Stomach smooth muscle (tissue), 2 donors: ENCODE measurements around the gene RD3L.

Experiments used
- H3K27ac ChIP-seq: one replicate; pipeline ENCODE4 v1.7.0; 2013; ENCODE audit warnings: mild to moderate bottlenecking, low read length, inconsistent platforms
- H3K27me3 ChIP-seq, 2 donors: one replicate each; pipeline ENCODE4 v1.7.0; 2013; ENCODE audit warnings: low read length in 2 of 2; ENCODE audit not compliant: insufficient read depth in 2 of 2, control insufficient read depth in 1 of 2
- H3K36me3 ChIP-seq, 2 donors: one replicate each; pipeline ENCODE4 v1.7.0; 2013; ENCODE audit warnings: low read length in 2 of 2; ENCODE audit not compliant: control insufficient read depth in 2 of 2, insufficient read depth in 2 of 2
- H3K4me1 ChIP-seq: one replicate; pipeline ENCODE4 v1.7.0; 2013; ENCODE audit warnings: low read length; ENCODE audit not compliant: control insufficient read depth, insufficient read depth
- H3K4me3 ChIP-seq, 2 donors: one replicate each; pipeline ENCODE4 v1.7.0; 2013; ENCODE audit warnings: low read length in 2 of 2
- H3K9ac ChIP-seq, 2 donors: one replicate each; pipeline ENCODE4 v1.7.0; 2013; ENCODE audit warnings: low read length in 2 of 2, mild to moderate bottlenecking in 1 of 2
- H3K9me3 ChIP-seq, 2 donors: one replicate each; pipeline ENCODE4 v1.7.0; 2013; ENCODE audit warnings: low read length in 2 of 2; ENCODE audit not compliant: control insufficient read depth in 2 of 2
- donor health status: healthy.
- donor health status: Pancreatic carcinoma.

The RD3L gene

GRCh38 chr14:103894723-103895059, 47.6 kb downstream of the RD3L start:
- no peaks in the 10 kb centered on the region for H3K9me3 ChIP-seq
- peaks cover 9% of the 10 kb centered on the region for H3K4me1 ChIP-seq
- H3K4me3 ChIP-seq = no peak overlapping the region
- no peak overlapping the region for H3K9ac ChIP-seq
- no peaks in the 10 kb centered on the region for H3K36me3 ChIP-seq
- no peak overlapping the region for H3K27ac ChIP-seq
- H3K27me3 ChIP-seq = no peaks in the 10 kb centered on the region

GRCh38 chr14:103894034-103894722, 48.2 kb downstream of the RD3L start:
- H3K4me1 ChIP-seq = peaks cover 9% of the 10 kb centered on the region
- no peak overlapping the region for H3K9ac ChIP-seq
- H3K36me3 ChIP-seq = no peaks in the 10 kb centered on the region
- no peaks in the 10 kb centered on the region for H3K9me3 ChIP-seq
- H3K4me3 ChIP-seq = no peak overlapping the region
- H3K27me3 ChIP-seq = no peaks in the 10 kb centered on the region
- H3K27ac ChIP-seq = no peak overlapping the region

DNA sequence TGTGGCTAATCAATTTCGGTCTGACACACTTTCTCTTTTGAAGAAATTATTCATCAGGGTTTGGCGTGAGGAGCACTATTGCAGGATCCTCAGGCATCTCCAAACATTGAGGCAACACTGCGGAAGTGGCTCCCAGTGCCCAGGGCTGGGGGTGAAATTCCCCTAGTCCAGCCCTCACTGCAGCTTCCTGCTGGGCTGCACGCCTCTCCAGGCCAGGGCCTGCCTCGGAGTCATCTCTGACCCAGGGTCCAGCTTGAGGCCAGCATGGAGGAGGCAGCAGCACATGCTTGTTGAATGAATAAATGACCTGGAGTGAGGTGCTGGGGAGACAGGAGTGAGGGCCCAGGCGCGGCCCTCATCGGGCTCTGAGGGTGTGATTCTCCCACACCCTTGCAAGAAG, 50.1 kb downstream of the RD3L start:
- Histone ChIP-seq H3K9ac (no peak overlapping the region), H3K27ac (no peak overlapping the region), H3K9me3 (no peaks in the 10 kb centered on the region), H3K36me3 (no peaks in the 10 kb centered on the region), H3K27me3 (no peaks in the 10 kb centered on the region), H3K4me3 (no peak overlapping the region), H3K4me1 (peaks cover 2% of the 10 kb centered on the region)

- Histone ChIP-seq H3K9me3 (no peaks in the 10 kb centered on the region), H3K27me3 (no peaks in the 10 kb centered on the region), H3K27ac (no peak overlapping the region), H3K36me3 (no peaks in the 10 kb centered on the region), H3K4me1 (no peaks in the 10 kb centered on the region), H3K4me3 (no peak overlapping the region), H3K9ac (no peak overlapping the region)
These were observed 50.6 kb downstream of the RD3L start for GRCh38 chr14:103891667-103892215.

DNA sequence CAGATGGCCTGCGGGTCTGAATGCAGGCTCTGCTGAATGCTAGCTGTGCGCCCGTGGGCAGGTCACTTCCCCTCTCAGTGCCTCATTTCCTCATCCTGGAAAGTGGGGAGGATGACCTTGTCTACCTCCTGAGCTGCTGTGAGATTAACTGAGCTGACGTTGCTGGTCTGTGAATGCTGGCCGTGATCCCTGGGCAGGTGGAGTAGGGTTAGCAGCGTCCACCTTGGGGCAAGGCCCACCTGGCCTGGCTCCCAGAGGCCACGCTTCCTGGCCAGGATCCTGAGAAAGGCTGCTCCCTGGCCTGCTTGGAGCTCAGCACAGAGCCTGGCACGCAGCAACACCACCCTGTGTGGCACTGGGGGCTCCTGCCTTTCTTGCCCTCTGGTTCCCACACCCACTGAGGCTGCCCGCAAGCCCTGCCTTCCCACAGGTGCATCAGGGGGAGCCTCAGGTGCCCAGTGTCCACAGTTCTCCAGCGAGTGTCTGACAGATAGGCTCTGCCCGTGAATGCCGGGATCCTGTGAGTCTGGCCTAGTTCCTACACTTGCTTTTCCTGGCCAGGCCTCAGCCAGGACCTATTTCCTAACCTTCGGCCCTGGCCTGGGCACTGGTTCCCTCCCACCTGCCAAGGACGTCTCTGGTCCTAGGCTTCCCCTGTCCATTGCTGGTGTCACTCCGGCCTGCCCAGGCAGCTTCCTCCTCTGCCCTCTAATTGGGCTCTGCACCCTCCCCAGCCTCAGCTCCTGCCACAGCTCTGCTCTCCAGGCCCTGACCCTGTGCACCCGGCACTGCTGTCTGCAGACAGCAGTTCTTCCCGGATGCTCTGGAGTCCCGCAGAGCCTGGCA, 51.3 kb downstream of the RD3L start:
- Histone ChIP-seq H3K9ac (no peak overlapping the region), H3K27me3 (no peaks in the 10 kb centered on the region), H3K4me3 (no peak overlapping the region), H3K36me3 (no peaks in the 10 kb centered on the region), H3K4me1 (no peaks in the 10 kb centered on the region), H3K9me3 (no peaks in the 10 kb centered on the region), H3K27ac (no peak overlapping the region)
